GM18526 (cell line): Measurements from ENCODE around the gene XCL2.

Experiments used
- POLR2A ChIP-seq: IDR thresholded peaks from 3 replicates; pipeline ENCODE4 v1.6.1; 2011; ENCODE audit not compliant: insufficient read length; ENCODE audit errors: extremely low read depth

XCL2 gene

DNA sequence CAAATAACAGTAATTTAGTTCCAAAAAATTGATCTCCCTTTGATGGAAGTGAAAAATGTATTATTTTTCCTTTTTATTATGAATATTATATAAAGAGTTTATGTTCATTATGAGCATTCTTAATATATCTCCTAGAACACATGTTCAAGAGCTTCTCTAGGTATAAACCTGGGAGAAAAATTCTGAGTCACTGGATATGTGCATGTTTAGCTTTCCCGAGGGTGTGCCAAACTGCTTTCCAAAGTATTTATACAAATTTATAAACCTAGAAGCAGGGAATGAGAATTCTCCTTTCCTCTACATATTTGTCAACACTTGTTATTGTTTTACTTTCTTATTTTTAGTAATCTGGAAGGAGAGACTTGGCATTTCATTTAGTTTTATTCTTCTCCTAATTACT is 25.0 kb downstream of the XCL2 start:
- no peak for TF ChIP-seq POLR2A

DNA sequence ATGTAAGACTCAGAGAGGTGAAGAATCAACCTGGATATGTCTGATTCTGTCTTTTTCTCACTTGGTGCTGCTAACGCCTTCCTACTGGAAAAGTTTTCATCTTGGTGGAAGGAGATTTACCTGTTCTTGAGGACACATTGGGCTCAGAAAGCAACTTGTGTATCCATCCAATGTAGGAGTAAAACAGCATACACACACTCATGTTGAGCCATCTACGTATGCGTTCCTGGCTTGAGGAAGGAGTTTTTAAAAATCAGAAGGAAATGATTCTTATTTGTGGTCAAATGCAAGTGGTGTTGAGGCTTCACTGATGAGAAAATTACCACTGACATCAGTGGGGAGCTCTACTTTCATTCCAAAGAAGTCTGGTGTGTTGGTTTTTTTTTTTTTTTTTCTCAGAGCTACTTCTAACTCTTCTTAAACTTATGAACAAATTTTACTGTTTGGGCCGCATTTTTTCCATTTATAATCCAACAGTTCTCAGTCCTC is 25.6 kb downstream of the XCL2 start:
- no peak for TF ChIP-seq POLR2A

DNA sequence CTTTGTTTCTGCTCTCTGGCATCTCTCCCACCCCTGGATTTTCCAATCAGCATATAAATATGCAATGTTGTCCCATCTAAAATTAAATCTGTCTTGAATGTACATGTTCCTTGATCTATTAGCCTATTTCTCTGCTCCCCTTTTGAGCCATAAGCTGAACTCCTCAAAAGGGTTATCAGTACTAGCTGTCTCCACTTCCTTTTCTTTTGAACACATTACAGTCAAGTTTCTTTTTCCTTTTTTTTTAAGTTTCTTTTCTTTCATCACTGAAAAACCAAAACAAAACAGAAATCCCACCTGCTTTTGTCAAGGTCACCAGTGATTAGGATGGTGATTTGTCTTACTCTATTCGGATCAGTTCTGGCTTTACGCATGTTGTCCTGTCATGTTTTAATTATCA is 29.3 kb downstream of the XCL2 start:
- no peak for TF ChIP-seq POLR2A

DNA sequence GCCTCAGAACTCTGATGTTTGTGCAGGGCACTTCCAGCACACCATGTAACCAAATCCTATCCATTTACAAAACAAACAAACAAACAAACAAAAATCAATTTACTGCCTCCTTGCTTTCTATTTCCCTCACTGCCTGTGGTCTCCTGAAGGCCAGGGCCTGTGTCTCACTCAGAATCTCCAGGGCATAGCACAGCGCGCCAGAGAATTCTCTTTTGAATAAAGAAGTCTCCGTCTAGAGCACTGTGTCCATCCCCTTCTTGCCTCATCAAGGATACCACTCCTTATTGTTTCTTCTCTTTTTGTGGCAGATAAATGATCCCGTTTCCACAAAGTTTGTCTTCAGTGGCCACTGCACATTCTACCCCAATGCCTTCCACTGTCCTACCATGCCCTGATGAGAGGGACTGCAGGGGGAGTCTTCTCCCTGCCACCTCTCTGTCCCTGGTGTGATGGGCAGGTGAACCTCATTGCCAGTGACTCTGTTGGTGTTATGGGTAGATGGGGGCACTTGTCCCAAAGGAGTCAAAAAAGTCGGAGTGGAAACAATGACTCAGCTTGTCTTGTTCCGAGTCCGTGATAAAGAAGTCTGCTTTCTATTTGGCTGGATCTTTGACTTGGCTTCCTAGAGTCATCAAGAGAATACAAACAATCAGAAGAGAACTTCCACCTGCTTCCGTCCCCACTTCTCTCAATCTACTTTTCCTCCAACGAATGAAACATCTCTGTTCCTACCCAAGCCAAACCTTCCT is 30.0 kb downstream of the XCL2 start:
- no peak for TF ChIP-seq POLR2A

DNA sequence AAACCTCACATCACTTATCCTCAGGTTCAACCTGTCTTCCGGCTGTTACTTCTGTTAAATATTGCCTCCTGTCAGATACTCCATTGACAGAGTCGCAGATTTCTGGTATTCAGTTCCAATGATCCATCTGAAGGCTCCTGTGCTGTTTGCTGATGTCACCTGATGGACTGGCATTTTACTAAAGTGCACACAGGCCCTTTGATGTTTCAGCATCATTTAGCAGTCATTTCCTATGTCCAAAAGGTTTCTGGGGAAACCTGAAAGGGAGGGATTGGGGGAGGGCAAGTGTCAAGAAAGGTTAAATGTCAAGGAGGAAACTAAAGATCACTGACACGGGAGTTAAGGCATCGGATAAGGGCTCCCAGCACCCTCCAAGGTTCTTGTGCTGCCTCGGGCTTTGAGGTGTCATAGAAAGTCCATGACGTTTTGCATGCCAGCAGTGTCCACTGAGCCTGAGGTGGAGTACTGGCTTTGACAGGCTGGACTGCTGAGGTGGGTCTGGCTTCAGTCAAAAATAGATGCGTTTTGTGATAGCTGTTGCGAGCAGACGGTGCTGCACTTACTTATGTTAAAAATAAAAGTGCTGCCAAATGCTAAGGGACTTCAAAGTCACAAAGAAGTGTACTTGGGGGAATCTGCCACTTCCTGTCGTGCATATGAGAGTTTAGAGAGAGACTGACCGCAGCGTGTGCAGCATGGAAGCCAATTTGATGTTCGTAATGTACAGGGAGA is 30.8 kb downstream of the XCL2 start:
- TF ChIP-seq POLR2A = no peak

DNA sequence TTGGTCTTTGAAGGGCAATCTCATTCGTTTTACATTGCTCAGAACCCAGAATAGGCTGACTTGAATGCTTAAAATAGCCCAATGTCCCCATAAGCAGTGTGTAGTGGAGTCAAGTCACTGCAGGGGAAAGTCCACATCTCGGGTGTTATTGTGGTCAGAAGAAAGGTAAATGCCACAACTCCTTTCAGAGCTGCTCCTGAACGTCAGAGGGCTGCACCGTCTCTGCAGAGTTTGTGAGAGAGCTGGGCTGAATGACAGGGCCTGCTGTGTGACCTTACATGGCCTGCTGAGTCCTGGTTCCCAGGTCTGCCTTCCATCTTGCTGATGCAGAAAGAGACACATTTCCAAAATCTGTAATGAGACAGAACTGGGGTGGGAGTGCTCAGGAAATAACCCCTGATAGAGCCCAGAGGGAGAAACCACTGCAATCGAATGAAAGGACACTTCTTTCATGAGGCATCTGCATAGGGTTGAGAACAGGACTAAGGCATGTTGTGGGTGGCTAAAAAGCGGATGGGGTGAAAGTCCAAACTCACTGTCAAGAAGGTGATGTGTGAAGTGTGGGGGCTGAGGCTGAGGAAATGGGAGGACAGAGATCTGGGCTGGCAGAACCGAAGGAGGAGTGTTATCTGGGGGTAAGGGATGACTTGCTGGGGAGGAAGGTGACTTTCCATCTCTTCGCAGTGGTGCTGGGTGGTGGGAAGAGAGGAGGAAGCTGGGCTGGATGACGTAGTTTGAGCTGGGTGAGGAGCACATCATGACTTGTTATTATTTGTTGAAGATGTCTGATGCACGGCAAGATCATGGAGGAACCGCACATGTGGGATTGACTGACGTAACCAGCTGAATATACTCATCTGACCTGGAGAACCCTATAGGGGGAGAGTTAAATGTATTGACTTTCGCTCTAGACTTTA is 33.7 kb downstream of the XCL2 start:
- TF ChIP-seq POLR2A = no peak

DNA sequence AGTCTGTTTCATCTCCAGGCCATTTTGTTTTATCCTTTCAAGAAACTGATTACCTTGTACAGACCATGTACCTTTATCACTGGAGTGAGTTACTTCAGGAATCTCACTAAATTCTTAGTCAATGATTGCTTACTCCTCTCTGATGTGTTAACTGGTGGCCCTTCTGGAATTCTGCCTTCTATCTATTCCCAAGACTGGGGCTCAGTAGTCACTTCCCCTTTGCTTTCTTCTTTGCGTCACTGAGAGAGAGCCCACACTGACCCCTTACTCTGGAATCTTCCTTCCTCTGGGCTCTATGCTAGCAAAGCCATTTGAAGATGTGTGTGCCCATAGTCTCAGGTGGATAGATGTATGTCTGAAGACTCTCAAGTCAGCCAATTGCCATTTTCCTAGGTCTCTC is 34.6 kb downstream of the XCL2 start:
- no peak for TF ChIP-seq POLR2A

DNA sequence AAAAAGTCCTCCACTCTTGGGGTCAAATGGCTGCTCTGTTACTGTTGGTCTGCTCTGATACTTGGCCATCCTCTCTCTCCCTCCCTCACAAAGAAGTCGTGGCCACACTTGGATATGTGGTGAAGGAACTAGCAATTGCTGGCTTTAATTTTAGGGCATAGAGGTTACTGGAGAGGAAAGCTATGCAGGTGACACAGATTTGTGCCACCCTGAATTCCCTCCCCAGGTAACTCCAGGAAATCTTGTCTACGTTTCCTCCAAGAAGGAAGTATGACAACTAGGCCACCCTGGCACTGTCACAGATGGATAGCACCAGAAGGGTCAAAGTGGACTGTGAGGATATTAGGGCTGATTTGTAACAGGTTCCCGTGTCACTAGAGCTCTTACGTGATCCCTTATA is 36.0 kb downstream of the XCL2 start:
- TF ChIP-seq POLR2A = no peak

DNA sequence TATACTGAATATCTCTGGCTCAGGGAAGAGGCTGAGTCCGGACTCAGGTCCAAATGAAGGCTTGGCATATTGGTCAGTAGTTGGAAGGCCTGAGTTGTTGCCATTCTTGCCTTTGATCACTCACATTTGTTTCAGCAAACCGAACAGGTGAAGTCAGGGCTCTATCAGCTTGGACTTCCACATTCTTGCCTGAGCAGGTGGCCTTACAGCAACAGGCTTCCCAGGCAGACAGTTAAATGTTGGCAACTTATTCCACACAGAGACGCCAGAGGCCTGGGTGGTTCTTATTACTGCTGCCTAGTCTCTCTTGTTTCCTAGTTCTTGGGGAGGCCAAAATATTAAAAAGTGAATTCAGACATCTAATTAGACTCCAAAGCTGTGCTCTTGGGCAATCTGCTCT is 36.6 kb downstream of the XCL2 start:
- no peak for TF ChIP-seq POLR2A

DNA sequence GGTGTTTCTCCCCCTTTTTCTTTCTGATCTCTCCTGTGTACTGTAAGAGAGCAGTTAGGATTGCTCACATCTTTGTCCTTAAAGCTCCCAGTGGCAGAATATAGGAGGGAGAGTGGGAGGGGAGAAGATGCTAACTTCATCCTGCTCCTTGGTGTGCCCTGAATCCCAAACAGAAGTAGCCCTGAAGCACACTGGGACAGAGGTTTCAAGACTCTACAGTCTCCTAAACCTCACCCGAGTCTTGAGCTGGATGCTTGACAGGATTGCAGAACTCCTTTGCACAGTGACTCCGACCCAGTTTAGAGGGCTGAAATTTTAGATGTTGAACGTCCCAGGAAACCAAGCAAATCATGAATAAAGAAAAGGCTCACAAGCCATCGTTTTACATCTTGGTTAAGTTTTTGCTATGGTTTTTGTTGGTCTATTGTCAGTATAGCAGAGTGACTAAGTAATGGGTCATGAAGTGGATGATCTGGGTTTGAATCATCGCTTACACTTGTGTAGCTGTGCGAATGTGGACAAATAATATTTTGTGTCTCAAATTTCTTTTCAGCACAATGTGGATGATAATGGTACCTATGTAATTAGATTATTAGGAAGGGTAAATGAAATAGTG is 37.5 kb downstream of the XCL2 start:
- TF ChIP-seq POLR2A = no peak

DNA sequence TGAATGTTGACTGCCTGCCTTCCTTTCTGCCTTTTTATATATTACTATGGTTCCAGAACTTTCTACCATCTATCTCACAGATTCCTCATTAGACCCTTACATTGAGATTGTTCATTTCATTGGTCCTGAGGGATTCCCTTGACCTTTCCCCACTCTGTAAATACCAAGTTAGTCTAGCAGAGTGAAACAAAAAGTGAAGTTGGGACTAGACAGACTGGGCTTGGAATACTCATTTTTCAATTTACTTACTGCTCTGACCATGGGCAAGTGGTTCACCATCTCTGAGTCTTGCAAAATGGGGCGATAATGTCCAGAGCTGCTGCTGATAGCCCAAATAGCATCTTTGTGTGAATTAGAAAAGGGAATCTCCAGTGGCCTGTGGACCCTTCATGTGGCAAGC is 38.8 kb downstream of the XCL2 start:
- TF ChIP-seq POLR2A = no peak

DNA sequence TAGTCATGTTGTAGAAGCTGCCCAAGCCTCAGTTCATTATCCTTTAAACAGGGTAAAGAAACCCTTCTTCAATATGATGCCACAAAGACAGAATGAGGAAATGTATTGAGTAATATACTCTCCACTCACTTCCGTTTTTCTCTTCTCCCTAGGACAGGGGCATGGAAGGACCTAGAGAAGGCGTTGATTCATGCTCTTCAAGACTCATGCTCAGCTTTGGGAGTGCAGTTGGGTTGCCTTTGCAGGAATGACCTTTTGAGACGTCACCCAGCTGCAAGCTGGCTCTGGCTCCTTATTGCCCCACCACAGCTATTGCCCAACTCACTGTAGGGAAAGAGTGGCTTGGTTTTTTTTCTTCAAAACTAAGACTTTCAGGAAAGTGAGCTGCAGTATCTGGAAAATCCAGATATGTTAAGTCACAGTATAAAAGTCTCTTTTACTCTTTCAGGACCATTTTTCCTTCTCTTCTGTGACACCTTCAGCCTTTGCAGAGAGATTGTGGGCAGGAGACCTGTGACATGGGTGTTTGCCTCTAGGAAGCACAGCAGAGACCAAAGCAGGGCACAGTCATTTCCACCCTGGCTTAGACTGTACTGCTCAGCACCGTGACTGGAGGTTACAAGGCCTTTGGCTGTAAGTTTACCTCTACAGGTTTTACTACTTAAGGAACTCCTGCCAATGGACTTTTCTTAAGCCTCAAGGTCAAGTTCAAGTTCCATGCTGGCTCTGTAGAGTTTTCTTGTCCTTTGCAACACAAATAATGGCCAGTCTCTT is 39.5 kb downstream of the XCL2 start:
- TF ChIP-seq POLR2A = no peak

DNA sequence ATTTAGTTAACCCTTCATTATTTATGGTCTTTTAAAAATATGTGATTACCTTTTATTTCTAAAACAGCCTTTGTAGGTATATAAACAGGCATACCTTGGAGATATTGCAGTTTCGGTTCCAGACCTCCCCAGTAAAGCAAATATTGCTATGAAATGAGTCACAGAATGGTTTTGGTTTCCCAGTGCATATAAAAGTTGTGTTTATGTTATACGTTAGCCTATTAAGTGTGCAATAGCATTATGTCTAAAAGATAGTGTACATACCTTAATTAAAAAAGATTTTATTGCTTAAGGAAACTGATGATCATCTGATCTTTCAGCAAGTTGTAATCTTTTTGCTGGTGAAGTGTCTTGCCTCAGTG is 44.1 kb downstream of the XCL2 start:
- TF ChIP-seq POLR2A = no peak

DNA sequence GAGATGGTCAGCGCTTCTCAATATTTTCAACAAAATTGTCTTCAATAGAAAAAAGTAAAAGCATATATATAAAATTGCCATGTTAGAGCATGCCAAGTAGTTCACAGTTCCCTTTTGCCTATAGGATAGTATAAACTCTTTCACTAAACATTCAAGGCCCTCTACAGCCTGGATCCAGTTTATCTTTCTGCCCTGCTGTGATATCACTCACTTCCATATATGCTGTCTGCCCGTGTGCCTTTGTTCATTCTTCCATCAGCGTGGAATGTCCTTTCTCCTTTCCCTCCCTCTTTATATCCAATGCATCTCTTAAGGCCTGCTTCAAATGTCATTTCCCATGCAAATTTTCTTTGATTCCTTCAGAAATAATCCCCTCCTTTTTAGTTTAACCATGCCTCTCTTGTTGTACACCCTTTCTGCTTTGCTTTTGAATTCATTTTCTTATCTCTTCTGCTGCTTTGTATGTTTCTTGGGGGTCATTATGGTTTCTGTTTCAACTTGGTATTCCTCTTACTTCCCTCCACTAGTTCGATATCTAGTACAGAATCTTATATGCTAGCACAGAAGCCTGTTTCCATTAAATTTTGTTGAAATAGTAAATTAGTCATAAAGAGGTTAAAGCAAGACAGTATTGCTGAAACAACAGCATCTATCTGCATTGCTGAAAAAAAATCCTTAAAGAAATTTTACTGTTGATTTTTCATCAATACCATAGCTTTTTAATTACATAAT is 44.7 kb downstream of the XCL2 start:
- no peak for TF ChIP-seq POLR2A
